Left lobe of liver (tissue), 2 donors: Measurements from ENCODE around the gene SGCA. TPM values are rescaled to one million over a fixed set of nuclear protein-coding genes. Genes with fewer than 3 reads are reported as not detected.

Experiments
- ATAC-seq: fragments of 200-7000 bp; cut with Tn5 transposase; one replicate; pipeline ENCODE4 v1.9.1; 2020; ENCODE audit warnings: mild to moderate bottlenecking, moderate library complexity
- DNase-seq: peaks from one replicate; pipeline ENCODE4 v3.0.0-alpha.2; 2020; ENCODE audit warnings: low spot score
- total RNA-seq: library from RNA; stranded (reverse); gene quantifications from one replicate; pipeline ENCODE4 v1.2.1, GENCODE V29; 2021
- donor health status: DM: no; HTN: no; CAD: no; lungs with moderate emphysema.
- donor health status: DM: no; HTN: yes; CAD: no.

SGCA gene
- total RNA-seq, 1 donor from 2014 or later, result 1.0 TPM

DNA sequence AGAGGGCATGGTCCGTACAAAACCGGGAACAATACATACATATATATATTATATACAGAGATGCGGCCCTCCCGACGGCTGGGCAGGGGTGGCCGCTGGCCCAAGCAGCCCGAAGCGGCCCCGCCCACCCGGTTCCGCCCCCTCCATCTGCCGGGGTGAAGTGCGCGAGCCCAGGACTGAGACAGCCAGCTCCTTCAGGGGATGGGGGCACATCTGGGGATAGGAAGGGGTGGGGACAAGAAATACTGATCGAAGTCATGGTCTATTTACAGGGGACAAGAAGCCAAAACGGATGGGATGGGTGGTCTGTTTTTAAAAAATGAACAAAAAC lies 32.1 kb upstream of the SGCA start:
- ATAC-seq (no peak), DNase-seq (no peak)

DNA sequence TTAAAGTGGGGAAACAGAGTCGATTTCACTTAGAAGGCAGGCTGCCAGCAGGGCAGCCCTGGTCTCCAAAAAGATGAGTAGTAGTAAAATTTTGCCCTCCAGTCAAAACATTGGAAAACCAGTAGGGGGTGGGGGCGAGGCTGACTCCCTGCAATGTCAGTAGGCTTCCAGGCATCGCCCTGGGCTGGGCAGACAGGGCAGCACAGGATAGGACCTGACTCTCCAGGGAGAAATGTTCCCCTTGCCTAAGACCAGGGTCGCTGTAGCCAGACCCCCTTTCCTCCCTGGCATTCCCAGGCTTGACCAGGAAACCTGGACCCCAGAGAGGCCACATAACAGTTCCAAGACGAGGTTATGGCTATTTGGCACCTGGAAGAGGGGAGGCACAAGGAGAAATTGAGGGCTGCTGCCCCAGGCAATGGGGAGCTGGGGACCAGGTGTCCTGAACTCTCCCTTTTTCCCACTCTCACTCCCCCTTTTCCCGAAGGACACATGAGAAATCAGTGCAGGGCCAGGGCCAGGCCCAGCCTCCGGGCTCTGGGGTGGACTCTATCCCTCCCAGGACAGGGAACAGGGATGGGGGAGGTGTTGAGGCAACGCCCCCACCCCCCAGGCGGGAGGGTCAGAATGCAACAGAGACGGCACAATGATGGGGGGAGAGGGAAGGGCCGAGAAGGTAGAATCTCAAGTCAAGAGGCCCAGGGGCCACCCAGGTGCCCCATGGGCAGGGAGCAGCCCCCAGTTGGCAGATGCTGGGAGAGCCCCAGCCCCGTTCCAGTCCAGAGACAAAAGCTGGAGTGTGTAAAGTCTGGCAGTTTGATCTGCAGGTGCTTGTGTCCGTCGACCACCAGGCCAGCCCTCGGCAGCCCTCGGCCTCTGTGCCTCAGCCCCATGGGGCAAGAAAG lies 31.3 kb upstream of the SGCA start:
- DNase-seq, result no peak
- ATAC-seq, result no peak

DNA sequence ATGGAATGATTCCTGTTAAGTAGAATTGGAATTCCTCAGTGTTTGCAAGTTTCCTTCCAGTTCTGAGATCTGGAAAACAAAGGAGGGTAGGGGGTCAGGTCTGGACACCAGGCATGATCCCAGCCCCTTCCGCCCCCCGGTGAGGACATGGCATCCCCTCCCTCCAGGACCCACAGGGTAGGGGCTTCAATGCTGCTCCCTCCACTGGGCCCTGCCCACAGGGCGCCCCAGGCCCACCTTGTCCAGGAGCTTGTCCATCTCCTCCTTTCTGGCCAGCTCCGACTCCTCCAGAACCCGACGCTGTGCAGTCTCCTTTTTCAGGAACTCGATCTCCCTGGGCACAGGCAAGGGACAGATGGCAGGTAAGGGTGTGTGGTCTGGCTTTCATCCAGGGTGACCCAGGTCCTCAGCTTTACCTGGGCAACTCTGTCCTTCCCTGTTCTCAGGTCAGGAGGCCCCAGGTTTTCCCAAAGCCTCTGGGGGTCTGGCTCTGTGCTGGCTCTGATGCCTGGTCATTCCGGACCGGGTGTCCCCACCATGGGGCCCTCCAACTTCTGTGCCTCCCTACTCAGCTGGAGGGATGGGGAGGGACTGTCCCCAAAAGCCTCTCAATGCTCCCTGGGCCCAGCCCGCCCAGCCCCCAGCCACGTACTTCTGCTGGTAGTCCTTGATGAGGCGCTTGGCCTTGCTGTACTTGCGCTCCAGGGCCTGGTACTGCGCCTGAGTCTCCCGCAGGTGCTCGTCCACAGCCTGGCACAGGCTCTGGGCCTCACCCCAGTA lies 30.3 kb upstream of the SGCA start:
- no peak for DNase-seq
- no peak for ATAC-seq

DNA sequence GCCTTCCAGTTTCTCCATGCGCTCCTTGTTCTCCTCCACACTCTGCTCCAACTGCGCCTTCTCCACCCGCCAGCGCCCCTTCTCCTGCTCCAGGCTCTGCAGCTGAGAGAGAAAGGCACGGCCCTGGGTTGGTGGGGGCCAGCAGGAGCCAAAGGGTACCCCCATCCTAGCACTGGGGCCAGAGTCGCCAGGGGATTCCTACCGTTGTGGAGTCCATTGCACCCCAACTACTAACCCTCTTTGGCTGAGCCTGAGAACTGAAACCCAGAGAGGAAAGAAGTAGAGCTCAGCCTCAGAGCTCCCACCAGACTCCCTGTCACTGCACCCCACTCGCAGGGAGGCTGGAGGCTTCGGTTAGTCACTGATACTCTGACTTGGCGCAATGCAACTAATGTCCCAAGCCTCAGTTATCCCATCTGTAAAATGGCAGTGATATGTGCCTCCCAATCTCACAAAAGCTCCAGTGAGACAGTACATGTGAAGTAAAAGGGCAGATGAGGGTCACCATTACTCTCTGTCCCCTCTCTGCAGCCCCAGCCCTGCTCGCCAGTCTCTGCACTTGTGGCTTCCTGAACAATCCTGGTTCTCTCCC lies 29.6 kb upstream of the SGCA start:
- ATAC-seq (no peak), DNase-seq (no peak)

- ATAC-seq, result no peak
- DNase-seq, result no peak
These were observed 28.8 kb upstream of the SGCA start for GRCh38 chr17:50137042-50137441.

DNA sequence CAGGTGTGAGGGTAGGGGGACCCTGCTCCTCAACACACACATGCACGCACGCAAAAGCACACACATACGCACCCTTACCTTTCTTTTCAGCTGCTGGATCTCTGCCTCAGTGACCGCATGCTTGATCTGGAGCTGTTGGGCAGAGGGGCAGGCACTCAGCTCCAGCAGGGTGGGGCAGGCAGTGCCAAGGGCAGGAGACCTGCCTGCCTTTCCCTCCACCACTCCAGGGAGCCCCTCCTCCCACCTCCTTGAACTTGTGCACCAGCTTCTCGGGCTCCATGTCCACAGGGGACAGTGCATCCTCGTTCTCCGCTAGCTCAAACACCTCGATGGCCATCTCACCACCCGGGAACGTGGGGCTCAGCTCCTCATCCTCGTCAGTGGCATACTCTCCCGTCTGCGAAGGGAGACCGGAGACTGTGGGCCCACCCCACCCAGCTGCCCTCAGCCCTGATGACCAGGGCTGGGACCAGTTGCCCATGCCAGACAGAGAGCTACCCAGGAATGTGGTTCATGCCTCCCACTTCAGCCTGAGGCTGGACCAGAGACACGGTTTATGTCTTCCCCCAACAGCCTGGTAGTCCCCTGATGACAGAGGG lies 26.5 kb upstream of the SGCA start:
- ATAC-seq (no peak), DNase-seq (no peak)

DNA sequence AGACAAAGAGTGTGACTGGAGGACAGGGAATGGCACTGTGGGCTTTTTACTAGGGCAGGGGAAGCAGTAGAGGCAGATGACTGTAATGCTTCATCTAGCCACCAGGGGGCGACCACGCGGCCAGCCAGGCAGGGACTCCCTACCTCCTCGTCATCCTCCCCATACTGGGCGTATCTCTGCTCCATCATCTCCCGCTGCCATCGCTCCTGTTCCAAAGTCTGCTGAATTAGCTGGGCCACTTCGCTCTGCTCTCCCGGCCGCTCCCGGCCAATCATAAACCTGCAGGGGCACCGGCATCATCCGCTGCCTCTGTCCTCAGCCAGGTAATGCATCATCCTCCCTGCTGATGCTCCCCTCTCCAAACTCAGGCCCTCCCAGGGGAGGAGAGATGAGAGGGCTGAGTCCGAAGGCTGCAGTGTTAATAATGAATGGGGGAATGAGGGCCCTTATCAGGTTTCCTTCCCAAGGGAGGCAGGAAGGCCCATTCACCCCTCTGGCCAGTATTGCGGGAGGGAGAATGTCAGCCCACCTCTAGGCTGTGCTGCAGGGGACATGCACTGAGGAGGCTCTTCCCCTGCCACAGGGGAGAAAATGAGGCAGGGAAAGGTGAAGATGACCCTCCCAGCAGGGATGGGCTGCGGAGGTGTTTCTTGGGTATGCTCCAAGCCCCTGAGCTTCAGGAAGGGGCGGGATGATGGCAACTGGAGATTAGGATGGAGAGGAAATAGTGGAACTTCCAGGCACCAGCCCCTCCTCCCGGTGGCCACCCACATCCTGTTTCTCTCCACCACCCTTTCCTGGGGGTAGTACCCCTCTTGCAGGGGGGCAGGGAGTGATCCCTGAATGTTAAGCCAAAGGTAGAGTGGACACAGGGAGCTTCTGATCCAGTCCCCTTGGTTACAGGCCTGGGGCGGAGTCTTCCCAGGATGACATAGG lies 25.6 kb upstream of the SGCA start:
- DNase-seq (peak; percentile 77), ATAC-seq (peak; percentile 74)

- ATAC-seq (no peak), DNase-seq (no peak)
These were observed 24.6 kb upstream of the SGCA start for GRCh38 chr17:50141026-50141744.

- ATAC-seq, result no peak
- DNase-seq, result no peak
These were observed 24.1 kb upstream of the SGCA start for GRCh38 chr17:50141745-50142110.

DNA sequence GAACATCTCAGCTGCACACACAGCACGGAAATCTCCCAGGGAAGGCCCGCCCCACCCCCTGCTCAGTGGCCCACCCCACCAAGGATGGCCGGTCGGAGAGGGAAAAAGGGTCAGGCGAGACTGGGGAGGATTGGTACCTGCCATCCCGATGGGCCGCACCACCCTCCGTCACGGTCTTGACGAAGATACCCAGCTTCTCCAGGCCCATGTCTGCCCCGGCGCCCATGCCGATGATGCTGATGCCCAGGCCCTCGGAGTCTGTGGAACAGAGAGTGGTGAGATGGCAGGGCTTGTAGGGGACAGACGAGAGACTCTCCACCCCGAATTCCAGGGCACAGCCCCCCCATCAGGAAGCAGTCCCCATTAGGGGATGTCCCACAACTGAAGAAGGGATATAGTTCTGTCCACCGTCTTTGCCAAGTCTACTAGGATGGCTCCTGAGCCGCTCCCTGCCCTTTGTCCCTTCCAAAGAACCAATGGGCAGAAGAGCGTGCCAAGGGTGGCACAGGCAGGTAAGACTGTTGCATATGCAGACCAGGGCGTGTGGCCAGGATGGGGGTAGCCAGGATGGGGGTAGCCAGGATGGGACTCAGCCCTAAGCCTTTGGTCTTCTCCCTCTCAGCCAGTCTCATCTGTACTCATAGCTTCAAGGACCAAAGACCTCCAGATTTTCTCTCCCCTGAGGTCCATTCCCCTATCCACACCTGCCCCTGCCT lies 22.2 kb upstream of the SGCA start:
- DNase-seq (peak; percentile 83), ATAC-seq (peak; percentile 24)

- ATAC-seq (no peak), DNase-seq (no peak)
These were observed 21.4 kb upstream of the SGCA start for GRCh38 chr17:50144355-50144754.

DNA sequence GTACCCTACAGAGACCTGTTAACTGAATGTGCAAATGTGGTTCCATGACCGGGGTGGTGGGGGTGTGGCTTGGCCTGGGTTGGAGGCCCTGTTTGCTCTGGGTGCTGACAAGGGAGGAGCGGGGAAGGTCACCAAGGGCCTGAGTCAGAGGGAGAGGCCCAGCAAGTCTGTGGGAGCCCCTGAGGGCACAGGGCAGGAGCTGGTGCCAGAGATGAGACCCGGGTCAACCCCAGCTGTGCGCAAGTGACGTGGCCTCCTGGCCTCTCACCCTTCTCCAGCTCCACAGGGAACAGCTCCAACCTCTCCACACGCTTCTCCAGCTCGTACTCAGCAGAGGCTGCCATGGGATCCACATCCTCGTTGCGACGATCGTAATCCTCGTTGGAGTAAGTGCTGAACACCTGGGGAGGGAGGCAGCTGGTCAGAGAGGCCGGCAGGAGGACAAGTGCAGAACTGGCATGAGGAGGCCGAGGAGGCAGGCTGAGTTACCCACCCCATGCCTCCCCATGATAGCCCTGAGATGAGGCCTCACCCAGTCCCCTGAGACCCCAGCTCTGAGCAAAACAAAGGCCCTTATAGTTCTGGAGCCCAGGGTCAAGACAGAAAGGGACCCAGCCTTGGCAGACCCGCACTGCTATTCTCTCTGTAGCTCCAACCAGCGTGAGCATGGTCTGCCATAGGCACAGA lies 20.8 kb upstream of the SGCA start:
- ATAC-seq (peak; percentile 62), DNase-seq (peak; percentile 92)

DNA sequence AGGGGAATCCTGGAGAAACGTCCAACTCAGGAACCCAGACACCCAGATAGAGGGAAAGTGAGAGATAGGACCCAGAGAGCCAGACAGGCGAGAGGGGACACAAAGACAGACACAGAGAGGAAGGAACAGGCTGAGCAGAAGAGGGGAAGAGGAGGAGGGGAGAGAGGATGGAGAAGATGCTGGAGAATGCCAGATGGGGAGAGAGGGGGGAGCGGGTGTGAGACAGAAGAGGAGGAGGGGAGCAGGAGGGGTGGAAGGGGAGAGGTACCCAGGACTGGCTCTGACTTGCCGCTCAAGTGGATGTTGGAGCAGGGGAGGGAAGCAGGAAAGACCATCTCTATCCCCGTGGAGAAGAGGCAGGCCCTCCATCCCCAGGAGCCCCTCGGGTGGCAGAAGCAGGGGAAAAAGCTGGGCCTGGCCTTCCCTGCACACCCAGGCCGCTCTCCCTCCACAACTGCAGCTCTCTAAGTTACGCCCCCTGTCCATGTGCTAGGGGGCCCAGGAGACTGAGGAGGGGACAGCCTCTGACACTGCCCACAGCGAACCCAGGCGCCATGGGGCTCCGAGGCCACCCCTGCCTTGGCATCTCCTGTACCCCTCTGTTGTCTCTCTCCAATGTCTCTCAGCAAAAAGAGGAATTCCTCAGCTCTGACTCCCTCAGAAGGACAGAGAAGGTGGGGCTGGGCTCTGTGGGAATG lies 20.1 kb upstream of the SGCA start:
- no peak for DNase-seq
- no peak for ATAC-seq

GRCh38 chr17:50146230-50146926 lies 19.4 kb upstream of the SGCA start:
- peak; percentile 72 for DNase-seq
- no peak for ATAC-seq

DNA sequence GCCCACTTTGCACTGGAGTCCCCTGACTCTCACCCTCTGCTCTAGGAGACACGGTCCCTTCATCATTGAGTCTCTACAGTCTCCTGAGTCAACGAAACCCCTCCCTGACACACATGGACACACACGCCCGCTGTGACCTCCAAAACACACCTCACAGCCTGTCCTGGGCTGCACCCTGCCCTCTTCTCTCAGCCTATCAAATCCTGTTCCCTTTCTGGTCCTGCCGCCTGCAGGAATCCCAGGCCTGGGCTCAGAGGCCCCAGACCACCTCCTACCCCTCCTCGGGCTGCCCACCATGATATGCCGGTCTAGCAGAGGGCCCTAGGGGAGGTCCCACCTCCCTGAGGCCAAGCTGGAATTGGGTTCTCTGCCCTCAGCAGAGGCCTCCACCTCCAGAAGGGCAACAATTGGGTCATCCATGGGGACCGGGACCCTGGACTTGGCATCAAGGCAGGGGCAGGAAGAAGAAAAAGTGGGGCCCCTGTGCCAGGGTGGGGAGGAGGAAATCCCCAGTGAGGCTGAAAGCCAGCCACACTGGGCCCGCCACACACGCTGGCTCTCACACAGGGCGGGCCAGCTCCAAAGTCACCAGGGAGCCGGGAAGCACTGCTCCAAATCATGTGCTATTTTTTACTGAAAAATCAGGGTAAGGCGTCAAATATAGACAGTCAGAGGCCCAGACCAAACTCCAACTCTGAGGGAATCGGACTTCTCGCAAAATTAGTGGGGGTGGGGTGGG lies 18.7 kb upstream of the SGCA start:
- DNase-seq, result peak; percentile 65
- peak; percentile 14 for ATAC-seq

- DNase-seq (peak; percentile 87), ATAC-seq (peak; percentile 51)
These were observed 18.0 kb upstream of the SGCA start for GRCh38 chr17:50147841-50148225.
